ENCODE results near the gene CPEB3.

- no peak for TF ChIP-seq CTCF (conservative IDR thresholded peaks at IDR 0.05; ENCODE audit: low read depth, low read length)
- no peak for TF ChIP-seq EZH2 (IDR thresholded peaks at IDR 0.05; ENCODE audit: borderline replicate concordance, low read depth, low read length, poor library complexity, severe bottlenecking)
These were observed 72.3 kb downstream of the CPEB3 start for GRCh38 chr10:92218569-92218968.
